Measurements from ENCODE around the gene CGNL1.

The CGNL1 gene

GRCh38 chr15:57489122-57489521 is 112.8 kb downstream of the CGNL1 start:
- H3K4me3 ChIP-seq (ENCODE audit: low read depth, low read length) = no peak overlapping the region

- H3K4me3 ChIP-seq (ENCODE audit: low read depth, low read length) = no peak overlapping the region
These were observed 117.0 kb downstream of the CGNL1 start for GRCh38 chr15:57493351-57493750.

GRCh38 chr15:57494581-57494980 is 118.3 kb downstream of the CGNL1 start:
- H3K4me3 ChIP-seq (ENCODE audit: low read depth, low read length) = no peak overlapping the region

- H3K4me3 ChIP-seq (ENCODE audit: low read depth, low read length) = no peak overlapping the region
These were observed 118.7 kb downstream of the CGNL1 start for GRCh38 chr15:57495041-57495440.

- no peak overlapping the region for H3K4me3 ChIP-seq (ENCODE audit: low read depth, low read length)
These were observed 119.4 kb downstream of the CGNL1 start for GRCh38 chr15:57495554-57496165.

- no peak overlapping the region for H3K4me3 ChIP-seq (ENCODE audit: low read depth, low read length)
These were observed 120.3 kb downstream of the CGNL1 start for GRCh38 chr15:57496594-57496945.

GRCh38 chr15:57496946-57497869 is 120.9 kb downstream of the CGNL1 start:
- no peak overlapping the region for H3K4me3 ChIP-seq (ENCODE audit: low read depth, low read length)

GRCh38 chr15:57500256-57500655 is 124.0 kb downstream of the CGNL1 start:
- H3K4me3 ChIP-seq (ENCODE audit: low read depth, low read length) = no peak overlapping the region

GRCh38 chr15:57500979-57501576 is 124.8 kb downstream of the CGNL1 start:
- no peak overlapping the region for H3K4me3 ChIP-seq (ENCODE audit: low read depth, low read length)

- H3K4me3 ChIP-seq (ENCODE audit: low read depth, low read length) = no peak overlapping the region
These were observed 125.8 kb downstream of the CGNL1 start for GRCh38 chr15:57502116-57502515.

- no peak overlapping the region for H3K4me3 ChIP-seq (ENCODE audit: low read depth, low read length)
These were observed 126.9 kb downstream of the CGNL1 start for GRCh38 chr15:57503051-57503702.

GRCh38 chr15:57503911-57504598 is 127.8 kb downstream of the CGNL1 start:
- no peak overlapping the region for H3K4me3 ChIP-seq (ENCODE audit: low read depth, low read length)

GRCh38 chr15:57504599-57504940 is 128.3 kb downstream of the CGNL1 start:
- no peak overlapping the region for H3K4me3 ChIP-seq (ENCODE audit: low read depth, low read length)

GRCh38 chr15:57505056-57505715 is 128.9 kb downstream of the CGNL1 start:
- no peak overlapping the region for H3K4me3 ChIP-seq (ENCODE audit: low read depth, low read length)

- H3K4me3 ChIP-seq (ENCODE audit: low read depth, low read length) = no peak overlapping the region
These were observed 129.7 kb downstream of the CGNL1 start for GRCh38 chr15:57505949-57506391.

GRCh38 chr15:57506422-57506821 is 130.1 kb downstream of the CGNL1 start:
- H3K4me3 ChIP-seq (ENCODE audit: low read depth, low read length) = no peak overlapping the region

GRCh38 chr15:57507111-57507510 is 130.8 kb downstream of the CGNL1 start:
- H3K4me3 ChIP-seq (ENCODE audit: low read depth, low read length) = no peak overlapping the region

GRCh38 chr15:57509126-57509525 is 132.8 kb downstream of the CGNL1 start:
- H3K4me3 ChIP-seq (ENCODE audit: low read depth, low read length) = no peak overlapping the region

GRCh38 chr15:57509965-57510364 is 133.7 kb downstream of the CGNL1 start:
- H3K4me3 ChIP-seq (ENCODE audit: low read depth, low read length) = no peak overlapping the region

- no peak overlapping the region for H3K4me3 ChIP-seq (ENCODE audit: low read depth, low read length)
These were observed 134.3 kb downstream of the CGNL1 start for GRCh38 chr15:57510647-57511046.
